EL (cell line): Measurements from ENCODE around the gene STAC.

Source experiments
- DNase-seq: peaks from one replicate; pipeline ENCODE4 v3.0.0-alpha.2; 2016

The STAC gene

GRCh38 chr3:36380221-36381031, at the start of gene STAC:
STAC (plus strand) TSS chr3:36380504; CDS start chr3:36380644, 140 bp downstream.
- DNase-seq, result peak; percentile 66

GRCh38 chr3:36332139-36332538, 48.2 kb upstream of the STAC start:
- DNase-seq, result no peak

- peak; percentile 60 for DNase-seq
Observed at GRCh38 chr3:36362216-36362615, 18.1 kb upstream of the STAC start.

DNA sequence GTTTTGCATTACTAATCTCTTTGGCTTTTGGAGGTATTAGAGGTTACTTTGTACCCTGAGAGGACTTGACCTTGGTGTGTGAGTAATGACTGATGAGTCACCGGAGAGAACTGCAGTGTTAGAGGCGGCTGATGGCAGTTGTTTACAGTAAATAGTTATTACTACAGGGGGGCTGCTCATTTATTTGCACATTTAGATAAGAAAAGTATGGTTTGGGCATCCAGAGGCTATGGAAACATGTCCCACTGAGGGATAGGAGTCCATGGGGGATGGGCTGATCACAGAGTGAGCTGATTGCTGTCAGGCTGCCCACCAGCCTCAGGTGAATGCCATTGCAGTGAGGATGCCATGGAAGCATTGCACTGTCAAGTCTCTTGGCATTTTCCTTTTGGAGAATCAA, 17.3 kb upstream of the STAC start:
- DNase-seq, result peak; percentile 88

GRCh38 chr3:36364260-36364659, 16.0 kb upstream of the STAC start:
- DNase-seq, result no peak

DNA sequence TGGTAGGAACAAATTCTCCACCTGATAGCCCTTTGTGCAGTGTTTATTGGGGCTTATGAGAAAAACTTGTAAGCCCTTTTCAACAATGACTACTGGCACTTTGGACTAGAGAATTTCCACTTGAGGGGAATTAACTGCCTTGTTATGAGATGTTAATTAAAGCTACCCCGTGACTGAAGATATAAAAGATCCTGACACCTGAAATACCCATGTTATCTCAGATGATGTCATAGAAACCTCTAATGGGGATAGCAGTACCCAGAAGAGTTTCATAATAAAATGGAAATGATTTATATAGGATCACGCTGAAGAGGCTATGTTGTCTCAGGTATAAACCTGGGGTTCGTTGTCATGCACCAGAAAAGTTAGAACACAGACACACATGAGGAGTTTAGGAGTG, 14.5 kb upstream of the STAC start:
- no peak for DNase-seq

- DNase-seq, result no peak
Observed at GRCh38 chr3:36366308-36366707, 14.0 kb upstream of the STAC start.

- DNase-seq, result no peak
Observed at GRCh38 chr3:36367912-36368573, 12.3 kb upstream of the STAC start.

DNA sequence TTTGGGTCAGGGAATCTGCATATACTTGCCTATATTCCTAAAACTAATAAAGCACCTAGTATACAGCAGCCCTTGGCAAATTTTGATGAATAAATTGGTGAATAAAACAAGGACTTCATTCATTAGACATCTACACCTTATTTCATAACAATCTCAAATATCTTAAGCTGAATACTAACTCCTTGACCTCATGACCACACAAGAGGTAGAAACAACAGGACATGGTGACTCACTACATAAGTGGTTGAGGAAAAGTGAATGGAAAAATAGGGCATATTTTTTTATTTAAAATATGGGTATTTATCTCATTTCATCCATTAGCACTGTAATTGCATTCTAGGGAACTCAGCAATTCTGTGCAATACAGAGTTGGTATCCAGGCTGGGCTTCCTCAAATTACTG, 7.8 kb upstream of the STAC start:
- DNase-seq, result peak; percentile 52

DNA sequence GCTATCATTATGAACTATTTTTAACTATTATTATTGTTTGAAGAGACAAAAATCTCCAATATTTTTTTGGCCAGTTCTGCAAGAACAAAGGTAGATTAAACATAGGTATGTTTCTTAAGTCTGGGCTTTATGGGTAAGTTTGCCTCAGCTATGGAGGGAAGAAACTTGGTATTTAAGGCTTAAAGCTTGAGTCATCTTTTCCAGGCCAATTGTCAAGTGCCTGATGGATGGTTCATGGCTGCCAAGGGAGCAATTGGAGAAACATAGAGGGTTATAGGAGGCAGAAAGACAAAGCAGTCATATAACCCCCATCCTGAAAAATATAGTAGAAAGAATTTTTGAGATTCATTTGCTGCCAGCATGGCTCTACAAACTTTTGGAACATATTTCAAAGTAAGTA, 7.2 kb upstream of the STAC start:
- DNase-seq, result peak; percentile 66

GRCh38 chr3:36373666-36374065, 6.6 kb upstream of the STAC start:
- no peak for DNase-seq

DNA sequence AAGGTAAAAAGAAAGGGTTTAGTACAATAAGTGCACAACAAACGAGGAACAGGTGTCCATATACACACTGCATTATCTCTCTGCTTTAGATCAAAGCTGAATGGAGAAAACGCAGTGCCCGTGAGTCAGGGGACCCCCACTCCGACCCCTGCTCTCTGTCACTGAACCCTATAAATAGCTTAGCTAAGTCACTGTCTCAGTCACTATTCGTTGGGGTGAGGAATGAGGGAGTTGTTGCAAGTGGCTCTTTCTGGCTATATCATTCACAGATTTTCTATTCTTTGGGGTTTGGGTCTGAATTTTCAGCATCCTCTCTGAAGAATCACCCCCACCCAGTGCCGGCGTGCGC, 458 bp upstream of the STAC start:
- DNase-seq, result no peak

GRCh38 chr3:36381311-36381956, 1.1 kb downstream of the STAC start:
- DNase-seq, result peak; percentile 10

DNA sequence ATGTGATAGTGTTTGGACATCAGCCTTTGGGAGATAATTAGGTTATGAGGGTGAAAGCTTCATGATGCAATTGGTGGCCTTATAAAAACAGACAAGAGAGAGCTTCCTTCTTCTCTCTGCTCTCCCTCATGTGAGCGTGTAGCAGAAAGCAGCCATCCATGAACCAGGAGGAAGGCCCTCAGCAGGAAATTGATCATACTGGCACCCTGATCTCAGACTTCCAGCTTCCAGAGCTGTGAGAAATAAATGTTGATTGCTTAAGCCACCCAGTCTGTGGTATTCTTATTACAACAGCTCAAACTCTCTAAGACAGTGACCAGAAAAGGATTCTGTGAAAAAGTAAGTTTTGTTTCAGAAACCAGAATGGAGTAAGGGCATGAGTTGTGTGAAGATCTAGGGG, 13.3 kb downstream of the STAC start:
- no peak for DNase-seq

- no peak for DNase-seq
Observed at GRCh38 chr3:36394176-36394575, 13.9 kb downstream of the STAC start.

- no peak for DNase-seq
Observed at GRCh38 chr3:36397841-36398240, 17.5 kb downstream of the STAC start.

DNA sequence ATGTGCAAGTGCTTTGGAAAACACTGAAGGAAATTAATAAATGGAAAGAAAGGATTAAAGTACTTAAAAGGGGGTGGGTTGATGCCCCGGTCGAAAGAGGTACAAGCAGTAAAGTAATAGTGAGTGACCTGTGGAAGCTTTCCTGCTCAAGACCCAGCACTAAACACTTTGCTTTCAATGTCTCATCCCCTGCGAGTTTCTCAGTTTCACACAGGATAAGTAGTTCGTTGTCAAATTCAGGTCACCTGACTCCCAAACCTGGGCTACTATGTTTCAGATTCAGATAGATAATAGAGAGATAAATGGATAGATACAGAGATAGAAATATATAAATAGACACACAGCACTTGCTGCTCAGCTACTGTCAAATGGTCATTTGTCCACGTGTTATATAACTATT, 19.6 kb downstream of the STAC start:
- no peak for DNase-seq

- DNase-seq, result no peak
Observed at GRCh38 chr3:36401056-36401455, 20.8 kb downstream of the STAC start.

- DNase-seq, result peak; percentile 6
Observed at GRCh38 chr3:36403661-36404060, 23.4 kb downstream of the STAC start.

DNA sequence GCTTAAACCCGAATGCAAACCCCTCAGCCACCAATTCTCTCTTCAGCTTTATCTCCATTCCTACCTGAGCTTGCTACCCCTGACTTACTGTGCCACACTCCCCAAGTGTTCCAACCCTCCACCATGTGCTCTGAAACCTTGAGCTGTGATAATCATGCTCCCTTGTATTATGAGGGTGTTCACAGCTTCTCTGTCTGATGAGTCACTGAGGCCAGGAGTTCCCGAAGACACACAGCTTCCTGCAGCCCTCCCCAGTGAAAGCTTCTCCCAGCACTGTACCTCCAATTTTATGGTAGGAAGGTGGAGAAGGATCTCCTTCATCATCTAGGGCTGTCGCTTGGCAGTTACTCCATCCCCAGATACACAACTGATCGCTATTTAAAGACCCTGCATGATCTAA, 24.9 kb downstream of the STAC start:
- peak; percentile 10 for DNase-seq

- no peak for DNase-seq
Observed at GRCh38 chr3:36408146-36408545, 27.8 kb downstream of the STAC start.

GRCh38 chr3:36409862-36410261, 29.6 kb downstream of the STAC start:
- no peak for DNase-seq

DNA sequence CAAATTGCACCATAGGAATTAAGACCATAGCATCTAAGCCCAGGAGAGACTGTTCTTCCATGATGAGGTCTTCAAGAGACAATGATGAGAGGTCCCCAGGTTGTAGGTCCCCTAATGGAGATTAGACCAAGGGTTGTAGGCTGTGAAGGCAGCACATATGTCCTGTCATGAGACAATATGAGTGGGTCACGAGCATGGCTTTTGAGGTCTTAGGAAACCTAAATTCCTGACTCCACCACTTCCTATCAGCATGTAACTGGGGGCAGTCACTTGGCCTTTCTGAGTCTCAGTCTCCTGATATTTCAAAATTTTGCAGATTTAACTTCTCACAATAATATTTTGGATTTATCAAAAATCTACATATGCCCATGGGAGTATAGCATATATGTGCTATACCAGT, 31.3 kb downstream of the STAC start:
- DNase-seq, result no peak

GRCh38 chr3:36416599-36416998, 36.3 kb downstream of the STAC start:
- DNase-seq, result no peak
